ENCODE results near the gene CKMT1B.
"Not testable (repeated sequence)": the region's sequence is repeated elsewhere in the genome, so short reads cannot be mapped to it uniquely, and the experiment has no call there.

Gene CKMT1B

GRCh38 chr15:43593328-43594190 is at the start of gene CKMT1B:
Gene CKMT1B (plus strand): TSS chr15:43594027. CDS start chr15:43594219, 192 bp downstream.
- not testable (repeated sequence) for DNase-seq (ENCODE audit: low read depth); H3K4me3 ChIP-seq (ENCODE audit: low read depth, low read length)

- no peak for TF ChIP-seq CTCF (conservative IDR thresholded peaks at IDR 0.05; ENCODE audit: low read depth, low read length)
- H3K4me3 ChIP-seq (ENCODE audit: low read depth, low read length) = no peak overlapping the region
- DNase-seq (ENCODE audit: low read depth) = no peak
Observed at GRCh38 chr15:43544266-43544665, 49.6 kb upstream of the CKMT1B start.

DNA sequence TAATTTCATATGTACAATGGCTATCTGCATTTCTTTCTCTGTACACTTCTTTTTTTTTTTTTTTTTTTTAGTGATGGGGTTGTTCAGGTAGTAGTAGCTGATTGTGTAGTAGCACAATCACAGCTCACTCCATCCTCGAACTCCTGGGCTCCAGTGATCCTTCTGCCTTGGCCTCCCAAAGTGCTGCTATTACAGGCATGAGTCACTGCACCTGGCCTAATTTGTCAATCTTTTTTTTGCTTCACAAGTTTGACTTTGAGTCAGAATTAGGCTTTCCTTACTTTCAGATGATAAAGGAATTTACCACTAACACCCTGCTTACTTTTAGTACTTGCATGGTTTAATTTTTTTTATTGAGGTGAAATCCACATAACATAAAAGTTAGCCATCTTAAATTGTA is 48.4 kb upstream of the CKMT1B start:
- H3K4me3 ChIP-seq (ENCODE audit: low read depth, low read length) = no peak overlapping the region
- no peak for TF ChIP-seq CTCF (conservative IDR thresholded peaks at IDR 0.05; ENCODE audit: low read depth, low read length)
- no peak for DNase-seq (ENCODE audit: low read depth)

GRCh38 chr15:43547539-43547938 is 46.3 kb upstream of the CKMT1B start:
- H3K4me3 ChIP-seq (ENCODE audit: low read depth, low read length) = no peak overlapping the region
- no peak for DNase-seq (ENCODE audit: low read depth)
- no peak for TF ChIP-seq CTCF (conservative IDR thresholded peaks at IDR 0.05; ENCODE audit: low read depth, low read length)

- no peak for TF ChIP-seq CTCF (conservative IDR thresholded peaks at IDR 0.05; ENCODE audit: low read depth, low read length)
- H3K4me3 ChIP-seq (ENCODE audit: low read depth, low read length) = no peak overlapping the region
- DNase-seq (ENCODE audit: low read depth) = peak; percentile 13
Observed at GRCh38 chr15:43550527-43551363, 43.1 kb upstream of the CKMT1B start.

GRCh38 chr15:43552256-43552655 is 41.6 kb upstream of the CKMT1B start:
- TF ChIP-seq CTCF (conservative IDR thresholded peaks at IDR 0.05; ENCODE audit: low read depth, low read length) = no peak
- H3K4me3 ChIP-seq (ENCODE audit: low read depth, low read length) = no peak overlapping the region
- DNase-seq (ENCODE audit: low read depth) = no peak

- no peak for DNase-seq (ENCODE audit: low read depth)
- no peak for TF ChIP-seq CTCF (conservative IDR thresholded peaks at IDR 0.05; ENCODE audit: low read depth, low read length)
- H3K4me3 ChIP-seq (ENCODE audit: low read depth, low read length) = no peak overlapping the region
Observed at GRCh38 chr15:43552986-43553385, 40.8 kb upstream of the CKMT1B start.

GRCh38 chr15:43562753-43563152 is 31.1 kb upstream of the CKMT1B start:
- not testable (repeated sequence) for DNase-seq (ENCODE audit: low read depth); H3K4me3 ChIP-seq (ENCODE audit: low read depth, low read length)

- H3K4me3 ChIP-seq (ENCODE audit: low read depth, low read length); DNase-seq (ENCODE audit: low read depth): not testable (repeated sequence)
Observed at GRCh38 chr15:43563793-43564192, 30.0 kb upstream of the CKMT1B start.

- not testable (repeated sequence) for H3K4me3 ChIP-seq (ENCODE audit: low read depth, low read length); DNase-seq (ENCODE audit: low read depth)
Observed at GRCh38 chr15:43566615-43567014, 27.2 kb upstream of the CKMT1B start.

- DNase-seq (ENCODE audit: low read depth); H3K4me3 ChIP-seq (ENCODE audit: low read depth, low read length): not testable (repeated sequence)
Observed at GRCh38 chr15:43574607-43575006, 19.2 kb upstream of the CKMT1B start.

Measured in choroid plexus epithelial cell (primary cell).